Natural killer cell (primary cell): ENCODE results near the gene GTF2E1. TPM values are rescaled to one million over a fixed set of nuclear protein-coding genes. Genes with fewer than 3 reads are reported as not detected.

ENCODE experiments used
- ATAC-seq, 3 donors: fragments of 150-1000 bp in 2 of 3; fragments of 200-7000 bp in 1 of 3; cut with Tn5 transposase; 1 replicate in 1 of 3; 2 replicates in 2 of 3; pipeline ENCODE4 v1.10.0; 2021; ENCODE audit warnings: mild to moderate bottlenecking in 2 of 3, moderate library complexity in 2 of 3
- DNase-seq, 2 donors: peaks; one replicate each; pipeline versions ENCODE4 v3.0.0 to v3.0.0-alpha.2; 2013 to 2021; ENCODE audit warnings: mixed read lengths in 1 of 2
- H3K27ac ChIP-seq: one replicate; pipeline ENCODE4 v1.5.1; 2013; ENCODE audit warnings: mild to moderate bottlenecking, low read length
- H3K27me3 ChIP-seq: one replicate; pipeline ENCODE4 v1.6.1; 2013; ENCODE audit warnings: low read length; ENCODE audit not compliant: control insufficient read depth, insufficient read depth
- H3K36me3 ChIP-seq: one replicate; pipeline ENCODE4 v1.6.1; 2013; ENCODE audit warnings: low read length; ENCODE audit not compliant: control insufficient read depth, insufficient read depth
- H3K4me1 ChIP-seq: one replicate; pipeline ENCODE4 v1.6.1; 2013; ENCODE audit warnings: low read length; ENCODE audit not compliant: control insufficient read depth, insufficient read depth
- H3K4me3 ChIP-seq: one replicate; pipeline ENCODE4 v1.5.1; 2013; ENCODE audit warnings: low read length
- H3K9me3 ChIP-seq: one replicate; pipeline ENCODE4 v1.6.1; 2013; ENCODE audit warnings: low read length; ENCODE audit not compliant: control insufficient read depth, insufficient read depth
- H3K27ac Mint-ChIP-seq, 2 donors: one replicate each; pipeline ENCODE4 v1.8.0; 2022; ENCODE audit warnings: mild to moderate bottlenecking in 2 of 2, mixed read lengths in 2 of 2, moderate library complexity in 1 of 2
- H3K27me3 Mint-ChIP-seq, 2 donors: one replicate each; pipeline ENCODE4 v1.8.0; 2022; ENCODE audit warnings: low read depth in 2 of 2, mixed read lengths in 2 of 2
- H3K36me3 Mint-ChIP-seq: one replicate; pipeline ENCODE4 v1.8.0; 2022; ENCODE audit warnings: mixed read lengths
- H3K4me1 Mint-ChIP-seq, 2 donors: one replicate each; pipeline ENCODE4 v1.8.0; 2022; ENCODE audit warnings: mixed read lengths in 2 of 2
- H3K4me3 Mint-ChIP-seq: one replicate; pipeline ENCODE4 v1.8.0; 2022; ENCODE audit warnings: mild to moderate bottlenecking, moderate library complexity, mixed read lengths
- H3K9me3 Mint-ChIP-seq, 2 donors: one replicate each; pipeline ENCODE4 v1.8.0; 2022; ENCODE audit warnings: mixed read lengths in 2 of 2
- CTCF ChIP-seq: fragments of 200-600 bp; IDR thresholded peaks from one replicate; pipeline ENCODE4 v1.8.0; 2022; ENCODE audit warnings: antibody characterized with exemption
- WGBS: methylation state at CpG from one replicate; pipeline ENCODE4 v1.1.7; 2013; ENCODE audit warnings: missing lambda C conversion rate; ENCODE audit not compliant: insufficient coverage; 5-methylcytosine and 5-hydroxymethylcytosine counted together
- intact Hi-C: fragments of 100-400 bp; cut with micrococcal nuclease; formaldehyde crosslinking; loops from one replicate; pipeline ENCODE4 v1.14.2; 2022
- total RNA-seq, 4 donors: library from RNA; stranded (reverse); fragments of 120-200 nt in 1 of 4; gene quantifications; one replicate each; pipeline versions ENCODE4 v1.2.3 to v1.2.4, GENCODE V29; 2013 to 2022

GTF2E1 gene
- total RNA-seq, 3 donors from 2014 or later (not counting 1 experiment from before 2014, with no cell fraction given): 10.9 to 15.7 (median 12.7) TPM

DNA sequence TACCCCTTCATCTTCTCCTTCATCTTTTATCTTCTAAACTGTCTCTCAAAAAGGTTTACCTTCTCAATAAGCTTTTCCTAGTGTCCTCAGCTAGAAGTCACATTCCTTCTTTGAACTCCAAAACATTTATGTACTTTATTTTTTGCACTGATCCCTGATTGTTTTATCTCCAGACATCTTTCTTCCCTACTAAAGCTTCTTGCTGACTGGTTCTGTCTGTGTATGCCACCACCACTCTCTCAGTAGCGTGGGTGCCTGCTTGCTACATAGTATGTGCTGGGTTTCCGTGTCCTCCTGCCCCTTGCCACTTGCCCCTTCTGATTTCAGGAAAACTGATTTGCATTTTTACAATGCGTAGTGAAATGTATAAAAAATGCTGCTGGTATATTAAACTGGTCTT, 24.0 kb downstream of the GTF2E1 start:
- intact Hi-C loops: no loop called here
- no peak for DNase-seq
- H3K27ac Mint-ChIP-seq: no peak overlapping the region
- H3K4me1 Mint-ChIP-seq: peaks cover 55 to 70% of the 10 kb centered on the region in 2 donors
- Histone ChIP-seq H3K4me1 (no peaks in the 10 kb centered on the region), H3K27me3 (no peaks in the 10 kb centered on the region), H3K9me3 (no peaks in the 10 kb centered on the region), H3K27ac (no peak overlapping the region), H3K36me3 (peaks cover 10% of the 10 kb centered on the region), H3K4me3 (no peak overlapping the region)
- no peak overlapping the region for H3K4me3 Mint-ChIP-seq
- 91% methylated on average over 3 of the region's 3 CpGs for WGBS
- TF ChIP-seq CTCF: no peak
- H3K36me3 Mint-ChIP-seq: no peaks in the 10 kb centered on the region
- no peaks in the 10 kb centered on the region for H3K9me3 Mint-ChIP-seq
- no peak for ATAC-seq
- no peaks in the 10 kb centered on the region for H3K27me3 Mint-ChIP-seq

DNA sequence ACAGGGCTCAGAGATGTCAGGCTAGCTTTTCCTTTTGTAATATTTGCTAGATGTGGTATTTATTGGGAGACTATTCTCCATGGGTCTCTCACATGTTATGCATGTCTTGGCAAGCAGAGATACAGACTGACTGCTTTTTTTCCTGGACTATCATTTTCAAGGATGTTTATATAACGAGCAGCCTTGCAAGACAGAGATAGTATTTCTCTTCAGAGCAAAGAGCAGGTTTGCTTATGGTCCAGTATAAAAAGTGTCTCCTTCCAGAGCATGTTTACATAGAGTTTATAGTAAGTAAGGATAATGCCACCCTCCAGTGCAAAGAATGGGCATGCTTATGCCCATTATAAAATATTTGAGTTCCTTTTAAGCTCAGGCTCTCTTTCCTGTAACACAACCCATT, 24.6 kb downstream of the GTF2E1 start:
- no peak overlapping the region for H3K4me3 ChIP-seq
- H3K9me3 ChIP-seq: no peaks in the 10 kb centered on the region
- Mint-ChIP-seq H3K9me3 (no peaks in the 10 kb centered on the region), H3K4me1 (peaks cover 51 to 67% of the 10 kb centered on the region in 2 donors), H3K4me3 (no peak overlapping the region), H3K36me3 (no peaks in the 10 kb centered on the region), H3K27ac (no peak overlapping the region), H3K27me3 (no peaks in the 10 kb centered on the region)
- no peak overlapping the region for H3K27ac ChIP-seq
- WGBS: 92% methylated on average over 1 of the region's 1 CpG
- no peaks in the 10 kb centered on the region for H3K4me1 ChIP-seq
- peaks cover 15% of the 10 kb centered on the region for H3K36me3 ChIP-seq
- ATAC-seq: no peak
- TF ChIP-seq CTCF: no peak
- DNase-seq: no peak
- intact Hi-C loops: no loop called here
- H3K27me3 ChIP-seq: no peaks in the 10 kb centered on the region

DNA sequence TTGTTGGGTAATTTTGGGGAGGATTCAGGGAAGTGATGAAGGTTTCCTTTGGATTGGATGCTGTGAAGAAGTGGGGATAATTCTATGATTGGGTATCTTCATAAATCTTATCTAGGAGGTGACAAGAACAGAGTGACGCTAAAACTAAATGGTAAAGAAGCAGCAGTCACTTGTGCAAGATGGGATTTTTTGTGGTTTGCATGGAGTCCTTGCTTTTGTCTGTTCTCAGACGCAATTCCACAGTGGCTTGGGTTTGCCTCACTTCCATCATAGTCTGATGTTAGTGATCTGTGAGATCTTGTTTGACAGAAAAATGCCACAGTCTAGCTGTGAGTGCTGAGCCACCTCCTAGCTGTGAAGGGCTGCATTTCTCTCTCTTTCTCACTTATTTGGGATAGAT, 26.9 kb downstream of the GTF2E1 start:
- Histone ChIP-seq H3K4me3 (no peak overlapping the region), H3K36me3 (peaks cover 25% of the 10 kb centered on the region), H3K27me3 (no peaks in the 10 kb centered on the region), H3K4me1 (no peaks in the 10 kb centered on the region), H3K27ac (no peak overlapping the region), H3K9me3 (no peaks in the 10 kb centered on the region)
- no peak overlapping the region for H3K4me3 Mint-ChIP-seq
- ATAC-seq: no peak
- H3K9me3 Mint-ChIP-seq: no peaks in the 10 kb centered on the region
- TF ChIP-seq CTCF: no peak
- DNase-seq: no peak
- no peaks in the 10 kb centered on the region for H3K36me3 Mint-ChIP-seq
- H3K27me3 Mint-ChIP-seq: no peaks in the 10 kb centered on the region
- H3K27ac Mint-ChIP-seq: no peak overlapping the region
- H3K4me1 Mint-ChIP-seq: peaks cover 30 to 48% of the 10 kb centered on the region in 2 donors
- intact Hi-C loops: no loop called here
- WGBS: 93% methylated on average over 2 of the region's 2 CpGs

GRCh38 chr3:120770891-120771290, 28.3 kb downstream of the GTF2E1 start:
- Histone ChIP-seq H3K36me3 (peaks cover 29% of the 10 kb centered on the region), H3K4me1 (no peaks in the 10 kb centered on the region), H3K27me3 (no peaks in the 10 kb centered on the region), H3K4me3 (no peak overlapping the region), H3K9me3 (no peaks in the 10 kb centered on the region), H3K27ac (no peak overlapping the region)
- H3K27me3 Mint-ChIP-seq: no peaks in the 10 kb centered on the region
- H3K9me3 Mint-ChIP-seq: no peaks in the 10 kb centered on the region
- DNase-seq (no peak), ATAC-seq (no peak)
- intact Hi-C loops: no loop called here
- TF ChIP-seq CTCF: no peak
- no peaks in the 10 kb centered on the region for H3K36me3 Mint-ChIP-seq
- peaks cover 23 to 41% of the 10 kb centered on the region in 2 donors for H3K4me1 Mint-ChIP-seq
- H3K27ac Mint-ChIP-seq: no peak overlapping the region
- no peak overlapping the region for H3K4me3 Mint-ChIP-seq
- WGBS: 97% methylated on average over 4 of the region's 4 CpGs
